GM12875 (cell line): ENCODE measurements around the gene AOX1.

Experiments
- H3K4me3 ChIP-seq: one replicate; pipeline ENCODE4 v1.5.1; 2011; ENCODE audit warnings: low read depth, low read length, control low read depth
- TF ChIP-seq, protein P1 (sequence below): IDR thresholded peaks from 2 replicates; pipeline ENCODE4 v1.5.1; 2011; ENCODE audit warnings: low read depth, mild to moderate bottlenecking, control low read depth, inconsistent platforms, low read length, moderate library complexity, borderline replicate concordance; ENCODE audit not compliant: insufficient read depth

Gene AOX1

GRCh38 chr2:200591308-200591707 lies 5.5 kb downstream of the AOX1 start:
- no peak overlapping the region for H3K4me3 ChIP-seq
- TF ChIP-seq, protein P1, sequence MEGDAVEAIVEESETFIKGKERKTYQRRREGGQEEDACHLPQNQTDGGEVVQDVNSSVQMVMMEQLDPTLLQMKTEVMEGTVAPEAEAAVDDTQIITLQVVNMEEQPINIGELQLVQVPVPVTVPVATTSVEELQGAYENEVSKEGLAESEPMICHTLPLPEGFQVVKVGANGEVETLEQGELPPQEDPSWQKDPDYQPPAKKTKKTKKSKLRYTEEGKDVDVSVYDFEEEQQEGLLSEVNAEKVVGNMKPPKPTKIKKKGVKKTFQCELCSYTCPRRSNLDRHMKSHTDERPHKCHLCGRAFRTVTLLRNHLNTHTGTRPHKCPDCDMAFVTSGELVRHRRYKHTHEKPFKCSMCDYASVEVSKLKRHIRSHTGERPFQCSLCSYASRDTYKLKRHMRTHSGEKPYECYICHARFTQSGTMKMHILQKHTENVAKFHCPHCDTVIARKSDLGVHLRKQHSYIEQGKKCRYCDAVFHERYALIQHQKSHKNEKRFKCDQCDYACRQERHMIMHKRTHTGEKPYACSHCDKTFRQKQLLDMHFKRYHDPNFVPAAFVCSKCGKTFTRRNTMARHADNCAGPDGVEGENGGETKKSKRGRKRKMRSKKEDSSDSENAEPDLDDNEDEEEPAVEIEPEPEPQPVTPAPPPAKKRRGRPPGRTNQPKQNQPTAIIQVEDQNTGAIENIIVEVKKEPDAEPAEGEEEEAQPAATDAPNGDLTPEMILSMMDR = no peak

DNA sequence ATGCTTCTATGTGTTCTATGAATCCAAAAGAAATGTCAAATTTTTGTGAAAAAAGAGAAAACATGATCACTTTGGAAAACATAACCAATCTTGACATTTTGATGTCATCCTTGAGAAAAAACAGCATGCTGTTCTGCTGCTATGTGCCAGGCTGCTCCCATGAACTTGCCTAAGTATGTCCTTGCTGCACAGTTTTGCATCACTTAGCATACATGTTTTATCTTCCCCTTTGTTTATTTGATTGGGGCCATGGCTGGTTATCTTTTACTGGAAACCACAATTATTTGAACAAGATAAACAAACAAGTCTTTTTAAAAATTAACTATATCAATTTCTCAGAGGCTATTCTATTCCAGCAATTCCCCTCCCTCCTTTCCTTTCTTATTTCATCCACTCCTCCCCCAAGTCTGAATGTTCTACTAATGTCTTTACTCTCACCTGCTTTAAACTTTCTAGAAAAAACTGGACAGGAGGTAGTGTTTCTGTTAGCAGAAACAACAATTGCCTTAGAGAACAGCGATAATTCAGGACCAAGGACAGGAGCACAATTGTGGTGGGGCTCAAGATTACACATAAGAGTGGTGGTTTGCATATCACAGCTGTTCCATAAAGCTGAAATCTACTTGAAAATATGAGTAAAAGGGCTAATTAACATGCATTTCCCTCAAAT lies 6.7 kb downstream of the AOX1 start:
- TF ChIP-seq, protein P1 = no peak
- H3K4me3 ChIP-seq = no peak overlapping the region

DNA sequence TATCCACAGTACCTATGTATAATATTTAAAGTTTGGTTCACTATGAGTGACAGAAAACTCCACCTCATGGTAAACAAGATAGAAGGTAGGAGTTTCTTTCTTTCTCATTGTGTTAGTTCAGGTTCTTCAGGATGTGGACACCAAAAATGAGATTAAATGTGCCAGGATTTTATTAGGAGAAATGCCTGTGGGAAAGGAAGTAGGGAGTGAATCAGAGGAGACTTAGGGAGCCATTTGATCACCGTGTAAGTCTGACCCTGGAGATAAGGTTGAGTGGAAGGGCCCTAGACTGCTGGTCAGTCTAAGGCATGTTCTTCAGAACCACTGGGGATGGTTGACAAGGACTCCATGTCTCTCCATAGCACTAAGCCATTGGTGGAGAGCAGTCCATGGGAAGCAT lies 8.1 kb downstream of the AOX1 start:
- TF ChIP-seq, protein P1 = no peak
- no peak overlapping the region for H3K4me3 ChIP-seq

- no peak overlapping the region for H3K4me3 ChIP-seq
- TF ChIP-seq, protein P1 = no peak
Observed at GRCh38 chr2:200595913-200596312, 10.1 kb downstream of the AOX1 start.

- TF ChIP-seq, protein P1 = no peak
- no peak overlapping the region for H3K4me3 ChIP-seq
Observed at GRCh38 chr2:200596774-200597570, 11.2 kb downstream of the AOX1 start.

DNA sequence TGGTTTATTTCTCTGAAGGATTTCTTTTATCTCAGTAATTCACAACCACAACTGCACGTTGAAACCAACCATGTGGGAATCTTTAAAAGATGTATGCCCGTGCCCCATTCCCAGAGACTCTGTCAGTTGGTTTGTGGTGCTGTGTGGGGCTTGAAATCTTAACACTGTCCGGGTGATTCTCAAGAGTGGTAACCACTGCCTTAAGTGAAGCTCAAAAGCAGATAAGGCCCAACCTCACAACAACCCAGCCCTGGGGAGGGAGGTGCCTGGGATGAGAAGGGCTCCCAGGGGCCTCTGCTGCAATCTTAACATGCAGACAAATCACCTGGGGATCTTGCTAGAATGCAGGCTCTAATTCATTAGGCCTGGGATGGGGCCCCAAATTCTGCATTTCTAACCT lies 13.4 kb downstream of the AOX1 start:
- TF ChIP-seq, protein P1 = no peak

More for the DNA sequence above, 13.4 kb downstream of the AOX1 start:
- no peak overlapping the region for H3K4me3 ChIP-seq
